HG03342 (cell line): Measurements from ENCODE around the gene RELN.

Source experiments
- ATAC-seq: cut with Tn5 transposase; IDR thresholded peaks from one replicate; pipeline ENCODE4 v1.9.1; 2021; ENCODE audit warnings: mild to moderate bottlenecking, moderate library complexity; ENCODE audit not compliant: unreplicated experiment

RELN gene

DNA sequence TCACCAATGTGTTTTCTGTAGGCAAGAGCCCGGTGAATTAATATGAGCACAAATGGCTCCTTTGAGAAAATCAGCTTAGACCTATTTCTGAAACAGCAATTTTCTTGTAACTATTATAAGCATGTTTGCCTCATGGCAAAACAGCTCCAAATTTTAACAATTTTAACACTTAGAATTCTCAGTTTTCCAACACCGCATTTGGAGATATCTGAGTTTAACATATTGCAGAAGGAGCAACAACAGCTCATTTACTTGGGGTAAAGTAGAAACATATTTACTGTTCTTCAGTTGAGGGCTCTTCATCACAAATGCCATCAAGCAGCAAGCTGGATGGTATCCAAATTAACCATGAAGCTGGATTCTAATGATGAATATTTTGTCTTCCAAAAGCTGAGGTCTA is 409.4 kb downstream of the RELN start:
- ATAC-seq: no peak

- no peak for ATAC-seq
These were observed 412.4 kb downstream of the RELN start for GRCh38 chr7:103577059-103577458.

GRCh38 chr7:103576641-103577040 is 412.8 kb downstream of the RELN start:
- ATAC-seq: no peak

DNA sequence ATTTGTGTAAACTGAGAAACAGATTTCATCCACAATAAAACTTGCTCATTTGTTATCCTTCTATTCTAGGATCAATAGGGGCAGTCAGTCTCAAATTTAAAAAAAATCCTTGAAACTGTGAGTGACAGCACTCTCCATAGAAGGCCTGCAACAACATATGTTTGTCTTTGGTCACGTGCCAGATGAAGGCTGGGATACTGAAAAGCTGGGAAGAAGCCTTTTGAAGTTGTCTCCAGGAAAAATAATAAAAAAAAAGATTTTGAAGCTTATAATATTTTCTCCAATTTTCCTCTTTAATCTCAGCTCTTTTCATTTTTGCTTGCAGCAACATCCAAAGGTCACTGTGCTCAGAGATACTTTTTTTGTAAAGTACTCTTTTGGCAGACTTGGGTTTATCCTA is 414.9 kb downstream of the RELN start:
- ATAC-seq: no peak

DNA sequence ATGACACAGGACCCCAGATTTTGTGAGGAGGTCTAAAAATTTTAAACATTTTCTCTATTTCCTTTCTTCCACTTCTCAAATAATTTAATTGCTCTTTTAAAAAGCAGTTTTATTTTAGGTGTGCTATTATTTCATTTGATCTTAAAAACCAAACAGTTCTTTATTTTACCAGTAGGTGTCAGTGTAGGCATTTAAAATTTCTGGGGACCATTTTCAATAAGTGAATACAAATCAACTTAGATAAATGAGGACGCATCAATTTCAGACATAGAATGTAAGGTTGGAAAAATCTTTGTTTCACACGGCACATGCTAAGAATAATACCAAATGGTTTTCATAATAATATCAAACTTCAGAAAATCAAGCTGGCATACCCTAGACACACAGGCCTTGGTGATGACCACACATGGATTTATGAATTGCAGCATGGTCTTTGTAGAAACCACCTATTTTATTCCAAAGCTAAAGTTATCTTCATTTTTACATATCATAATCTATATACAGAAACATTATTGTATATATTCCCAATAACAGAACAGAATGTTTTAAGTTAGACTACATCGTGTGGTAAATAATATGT is 415.9 kb downstream of the RELN start:
- ATAC-seq: peak; percentile 52

DNA sequence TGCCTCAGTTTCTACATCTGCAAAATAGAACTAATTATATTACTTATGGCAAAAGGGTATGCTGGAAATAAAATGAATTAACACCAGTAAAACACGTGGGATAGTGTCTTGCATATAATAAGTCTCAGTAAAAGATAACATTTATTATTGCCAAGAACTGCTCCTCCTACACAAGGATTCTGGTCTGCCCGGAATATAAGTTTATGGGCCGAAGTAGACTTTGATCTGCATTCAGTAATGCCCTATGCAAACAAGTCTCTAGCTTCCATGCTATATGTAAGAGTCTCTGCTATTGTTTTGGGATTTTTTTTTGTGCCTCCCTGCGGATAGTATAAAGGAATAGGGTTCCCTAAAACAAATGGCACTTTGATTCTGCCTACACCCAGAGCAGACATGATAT is 417.9 kb downstream of the RELN start:
- ATAC-seq: no peak

GRCh38 chr7:103569621-103570305 is 419.7 kb downstream of the RELN start:
- ATAC-seq: no peak

DNA sequence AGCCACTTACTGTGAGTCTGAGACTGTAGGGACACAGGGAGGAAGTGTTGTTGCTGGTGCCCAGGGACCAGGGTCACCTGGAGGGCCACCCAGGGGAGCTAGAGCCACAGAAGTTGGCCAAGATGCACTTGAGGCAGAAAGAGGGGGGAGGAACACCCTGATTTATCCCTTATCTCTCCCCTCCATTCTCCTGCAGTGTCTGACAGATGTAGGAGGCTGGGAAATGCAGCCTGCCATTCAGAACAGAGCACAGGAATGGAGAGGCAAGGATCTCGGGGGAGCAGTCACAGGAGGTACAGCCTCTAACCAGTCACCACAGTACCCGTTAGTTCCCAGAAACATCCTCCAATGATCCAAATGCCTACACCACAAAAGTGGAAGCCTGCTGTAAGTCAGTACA is 425.0 kb downstream of the RELN start:
- ATAC-seq: no peak

DNA sequence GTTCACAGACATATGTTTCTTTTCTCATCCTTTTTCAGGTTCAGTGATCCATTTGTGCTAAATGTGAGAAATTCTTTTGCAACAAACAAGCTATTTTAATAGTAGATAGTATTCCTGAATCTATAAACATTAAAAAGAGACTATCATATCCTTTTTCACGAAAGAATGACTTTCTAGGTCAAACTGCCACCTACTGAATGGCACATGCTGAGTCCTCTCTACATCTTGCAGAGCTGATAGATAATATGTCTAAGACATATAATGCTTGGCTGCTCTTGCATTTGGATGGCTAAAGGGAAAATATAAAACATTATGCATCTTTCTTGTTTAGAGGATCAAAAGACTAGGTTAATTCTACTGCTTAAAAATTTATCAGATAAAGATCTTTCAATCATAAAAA is 429.3 kb downstream of the RELN start:
- no peak for ATAC-seq

DNA sequence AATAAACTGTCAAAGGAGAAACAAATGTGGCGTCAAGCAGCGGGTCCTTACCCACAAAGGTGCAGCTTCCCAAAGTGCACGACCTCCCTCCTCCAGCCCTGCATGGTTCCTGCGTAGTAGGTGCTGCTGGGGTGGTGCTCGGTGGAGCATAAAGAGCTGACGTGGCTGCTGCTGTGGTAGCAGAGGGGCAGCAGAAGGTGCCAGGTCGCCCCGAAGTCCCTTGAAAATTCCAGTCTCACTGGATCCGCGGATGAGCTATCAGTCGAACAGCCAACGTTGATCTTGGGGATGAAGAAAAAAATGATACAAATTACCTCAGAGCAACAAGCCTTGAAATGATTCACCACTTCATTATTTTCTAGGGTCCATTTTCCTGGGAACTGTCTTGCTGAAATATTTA is 438.4 kb downstream of the RELN start:
- no peak for ATAC-seq

- no peak for ATAC-seq
These were observed 439.7 kb downstream of the RELN start for GRCh38 chr7:103549786-103550185.

- ATAC-seq: peak; percentile 46
These were observed 441.8 kb downstream of the RELN start for GRCh38 chr7:103547451-103548284.

DNA sequence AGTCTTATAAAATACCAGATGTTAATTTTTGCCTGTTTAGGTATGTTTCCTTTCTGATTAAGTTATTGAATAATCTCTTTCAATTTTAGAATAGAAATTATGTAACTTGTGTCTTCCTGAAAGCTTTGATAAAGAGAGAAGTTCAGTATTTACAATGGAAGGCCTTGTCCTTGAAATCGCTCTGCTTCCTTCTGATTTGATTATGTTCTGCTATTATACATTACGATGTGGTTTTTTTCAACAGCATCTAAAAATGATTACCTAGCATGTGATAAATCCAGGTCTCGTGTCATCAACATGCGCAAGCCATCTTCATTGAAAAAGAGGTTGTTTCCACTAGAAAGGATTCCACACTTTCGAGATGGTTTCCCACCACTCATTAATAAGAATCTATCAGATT is 447.0 kb downstream of the RELN start:
- no peak for ATAC-seq

DNA sequence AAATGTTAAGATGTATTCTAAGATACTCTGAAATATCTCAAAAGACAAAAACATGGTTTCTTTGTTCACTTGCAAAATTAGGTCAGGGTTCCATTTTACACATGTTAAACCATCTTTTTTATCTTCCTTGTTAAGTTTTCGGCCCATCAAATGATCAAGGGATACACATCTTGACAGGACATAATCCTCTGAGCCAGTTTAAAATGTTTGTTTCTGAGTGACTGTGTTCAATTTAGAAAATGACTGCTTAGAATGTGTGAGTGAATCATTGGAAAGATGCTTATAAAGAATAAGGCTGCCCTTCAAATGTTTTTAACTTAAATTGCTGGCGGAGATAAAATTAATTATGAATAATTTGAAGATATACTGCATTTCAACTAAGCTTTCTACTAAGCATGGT is 447.5 kb downstream of the RELN start:
- ATAC-seq: no peak

DNA sequence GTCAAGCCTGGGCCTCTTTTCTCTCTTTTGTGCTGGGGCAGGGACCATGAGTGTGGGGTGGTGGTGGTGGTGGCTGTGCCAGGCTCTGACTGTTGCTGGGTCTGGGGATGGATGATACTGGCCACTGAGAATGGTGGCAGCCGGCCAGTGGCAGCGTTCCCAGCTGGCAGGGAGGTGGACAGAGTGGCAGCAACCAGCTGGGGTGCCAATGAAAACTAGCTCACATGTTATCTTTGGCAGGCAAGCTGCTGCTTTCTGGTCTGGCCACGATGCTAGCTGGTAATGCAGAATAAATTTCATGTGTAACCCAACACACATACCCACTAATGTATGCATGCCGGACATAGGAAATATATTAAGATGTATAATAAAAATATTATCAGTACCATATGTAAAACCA is 448.4 kb downstream of the RELN start:
- no peak for ATAC-seq

DNA sequence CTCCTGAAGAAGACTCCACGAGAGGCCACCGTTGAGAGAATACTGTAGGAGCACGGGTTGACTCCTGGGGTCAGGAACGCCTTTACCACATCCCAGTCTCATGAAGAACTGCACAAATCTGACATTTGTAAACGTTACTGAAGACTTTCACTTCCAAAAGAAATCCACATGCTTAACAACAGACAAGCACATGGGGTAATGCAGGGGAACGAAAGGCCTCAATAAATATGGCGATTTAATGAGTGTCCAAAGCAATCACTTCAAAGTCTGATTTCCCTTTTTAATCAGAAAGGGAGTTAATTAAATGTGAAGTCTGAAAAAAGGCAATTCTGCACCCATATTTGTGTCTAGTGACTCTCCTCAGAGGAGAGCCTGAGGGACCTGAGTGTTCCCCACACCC is 449.1 kb downstream of the RELN start:
- no peak for ATAC-seq

- no peak for ATAC-seq
These were observed 449.6 kb downstream of the RELN start for GRCh38 chr7:103539875-103540274.

GRCh38 chr7:103538964-103539709 is 450.3 kb downstream of the RELN start:
- ATAC-seq: no peak

DNA sequence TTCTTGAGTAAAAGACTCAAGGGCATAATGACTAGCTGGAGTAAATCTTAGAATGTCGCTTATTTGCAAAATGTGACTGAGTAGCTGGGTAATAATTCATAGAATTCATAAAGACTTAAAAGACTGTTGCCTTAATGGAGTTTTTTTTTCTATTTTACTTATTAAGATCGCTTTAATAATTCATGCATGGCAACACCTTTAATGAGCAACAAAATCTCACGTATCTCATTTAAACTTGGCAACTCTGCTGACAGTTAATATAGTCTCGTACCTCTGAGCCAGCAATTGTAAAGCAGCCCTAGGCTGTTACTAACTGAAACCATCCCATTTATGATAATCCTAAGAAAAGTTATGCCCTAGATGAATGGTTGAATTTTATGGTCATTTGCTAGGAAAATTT is 455.7 kb downstream of the RELN start:
- no peak for ATAC-seq

- no peak for ATAC-seq
These were observed 456.5 kb downstream of the RELN start for GRCh38 chr7:103532955-103533354.

DNA sequence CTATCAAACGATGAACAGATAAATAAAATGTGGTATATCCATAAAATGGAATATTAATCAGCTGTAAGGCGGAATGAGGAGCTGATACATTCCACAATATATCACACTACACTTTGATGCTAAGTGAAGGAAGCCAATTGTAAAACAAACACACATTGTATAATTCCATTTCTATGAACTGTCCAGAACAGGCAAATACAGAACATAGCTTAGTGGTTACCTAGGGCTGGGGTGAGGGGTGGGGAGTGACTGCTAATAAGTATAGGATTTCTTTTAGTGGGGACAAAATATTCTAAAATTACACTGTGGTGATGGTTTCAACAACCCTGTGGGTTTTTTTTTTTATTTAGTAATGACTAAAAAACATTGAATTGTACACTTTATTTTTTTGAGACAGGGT is 461.3 kb downstream of the RELN start:
- ATAC-seq: no peak
